ENCODE data around the gene TAC3. TPM values are rescaled to one million over a fixed set of nuclear protein-coding genes. Genes with fewer than 3 reads are reported as not detected.
A peak's percentile ranks its signal among the peaks of the same experiment; 100 is the strongest.
"Not testable (repeated sequence)": the region's sequence is repeated elsewhere in the genome, so short reads cannot be mapped to it uniquely, and the experiment has no call there.

The TAC3 gene
- total RNA-seq, 6 experiments from 2014 or later: not detected

GRCh38 chr12:56987011-56987410, 29.3 kb downstream of the TAC3 start:
- no peaks in the 10 kb centered on the region for H3K27me3 ChIP-seq
- no peak for ATAC-seq
- no peak for DNase-seq
- intact Hi-C loops (cut with DNase I): loop anchor here (5.0 to 10.0 kb wide), 2 partner anchors 222 to 225 kb away; partner anchors contain the start of gene HSD17B6 (in 2 of the 2)
- no peak overlapping the region for H3K4me3 ChIP-seq
- H3K9me3 ChIP-seq: no peaks in the 10 kb centered on the region
- H3K27ac ChIP-seq: no peak overlapping the region
- H3K36me3 ChIP-seq: no peaks in the 10 kb centered on the region
- TF ChIP-seq, protein P1, sequence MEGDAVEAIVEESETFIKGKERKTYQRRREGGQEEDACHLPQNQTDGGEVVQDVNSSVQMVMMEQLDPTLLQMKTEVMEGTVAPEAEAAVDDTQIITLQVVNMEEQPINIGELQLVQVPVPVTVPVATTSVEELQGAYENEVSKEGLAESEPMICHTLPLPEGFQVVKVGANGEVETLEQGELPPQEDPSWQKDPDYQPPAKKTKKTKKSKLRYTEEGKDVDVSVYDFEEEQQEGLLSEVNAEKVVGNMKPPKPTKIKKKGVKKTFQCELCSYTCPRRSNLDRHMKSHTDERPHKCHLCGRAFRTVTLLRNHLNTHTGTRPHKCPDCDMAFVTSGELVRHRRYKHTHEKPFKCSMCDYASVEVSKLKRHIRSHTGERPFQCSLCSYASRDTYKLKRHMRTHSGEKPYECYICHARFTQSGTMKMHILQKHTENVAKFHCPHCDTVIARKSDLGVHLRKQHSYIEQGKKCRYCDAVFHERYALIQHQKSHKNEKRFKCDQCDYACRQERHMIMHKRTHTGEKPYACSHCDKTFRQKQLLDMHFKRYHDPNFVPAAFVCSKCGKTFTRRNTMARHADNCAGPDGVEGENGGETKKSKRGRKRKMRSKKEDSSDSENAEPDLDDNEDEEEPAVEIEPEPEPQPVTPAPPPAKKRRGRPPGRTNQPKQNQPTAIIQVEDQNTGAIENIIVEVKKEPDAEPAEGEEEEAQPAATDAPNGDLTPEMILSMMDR (IDR thresholded peaks at IDR 0.05): no peak
- TF ChIP-seq POLR2A (IDR thresholded peaks at IDR 0.05): no peak
- peaks cover 0 to 35% (median 10%) of the 10 kb centered on the region in 4 donors for H3K4me1 ChIP-seq

DNA sequence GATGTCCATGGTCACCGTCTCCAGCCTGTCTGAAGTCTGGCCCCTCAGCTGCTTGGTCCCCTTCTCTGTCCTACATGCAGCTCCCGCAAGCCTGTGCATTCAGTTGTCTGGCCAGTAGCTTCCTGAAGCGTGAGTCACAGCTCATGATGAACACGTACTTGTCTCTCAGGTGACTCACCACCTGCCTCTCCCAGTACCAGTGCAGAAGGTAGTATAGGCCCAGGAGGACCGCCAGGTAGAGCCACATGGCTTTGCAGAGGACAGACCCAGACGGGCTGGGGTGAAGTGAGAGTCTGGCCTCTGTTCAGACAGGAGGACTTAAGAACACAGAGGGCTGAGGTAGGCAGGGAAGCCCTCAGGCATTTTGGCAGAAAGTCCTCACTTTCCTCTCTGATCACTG, 30.6 kb downstream of the TAC3 start:
- intact Hi-C loops (cut with DNase I): loop anchor here (5.0 to 10.0 kb wide), 2 partner anchors 221 to 223 kb away; partner anchors contain the start of gene HSD17B6 (in 2 of the 2)
- peak in 2 of 4 donors; percentile 16 to 71 for ATAC-seq
- H3K36me3 ChIP-seq, DNase-seq, H3K27ac ChIP-seq, H3K9me3 ChIP-seq, H3K27me3 ChIP-seq, H3K4me3 ChIP-seq: not testable (repeated sequence)
- WGBS (ENCODE audit: insufficient coverage, low coverage, low lambda C conversion rate, missing lambda C conversion rate): 78% methylated on average over 4 of the region's 6 CpGs
- H3K4me1 ChIP-seq: peaks cover 0 to 22% (median 2%) of the 10 kb centered on the region in 4 donors

- WGBS (ENCODE audit: insufficient coverage, low coverage, low lambda C conversion rate, missing lambda C conversion rate): 70% methylated on average over 2 of the region's 4 CpGs
- Histone ChIP-seq H3K27me3 (no peaks in the 10 kb centered on the region), H3K36me3 (no peaks in the 10 kb centered on the region), H3K4me3 (no peak overlapping the region), H3K9me3 (no peaks in the 10 kb centered on the region), H3K27ac (no peak overlapping the region), H3K4me1 (peaks cover 0 to 24% (median 4%) of the 10 kb centered on the region in 4 donors)
- DNase-seq (no peak), ATAC-seq (no peak)
- intact Hi-C loops (cut with DNase I): loop anchor here in 1 of 2 donors (10.0 kb wide), 1 partner anchor 219 kb away; the partner anchor contains the start of gene HSD17B6
- no peak for TF ChIP-seq POLR2A (IDR thresholded peaks at IDR 0.05)
- TF ChIP-seq, protein P1 (IDR thresholded peaks at IDR 0.05): no peak
Observed at GRCh38 chr12:56983386-56983785, 32.9 kb downstream of the TAC3 start.

- not testable (repeated sequence) for H3K36me3 ChIP-seq, DNase-seq, H3K27me3 ChIP-seq, ATAC-seq, H3K4me3 ChIP-seq, H3K9me3 ChIP-seq, H3K27ac ChIP-seq
- intact Hi-C loops (cut with DNase I): loop anchor here in 1 of 2 donors (10.0 kb wide), 1 partner anchor 218 kb away; the partner anchor contains the start of gene HSD17B6
- no CpG with 5 or more reads among the region's 3 CpGs for WGBS (ENCODE audit: insufficient coverage, low coverage, low lambda C conversion rate, missing lambda C conversion rate)
- peaks cover 0 to 24% (median 6%) of the 10 kb centered on the region in 4 donors for H3K4me1 ChIP-seq
Observed at GRCh38 chr12:56982578-56983236, 33.6 kb downstream of the TAC3 start.

- ATAC-seq: no peak
Observed at GRCh38 chr12:56980941-56981530, 35.3 kb downstream of the TAC3 start.

More at GRCh38 chr12:56980941-56981530, 35.3 kb downstream of the TAC3 start:
- no peaks in the 10 kb centered on the region for H3K9me3 ChIP-seq
- no peak overlapping the region for H3K27ac ChIP-seq
- no peak for DNase-seq
- intact Hi-C loops (cut with DNase I): loop anchor here in 1 of 2 donors (10.0 kb wide), 1 partner anchor 216 kb away; the partner anchor contains the start of gene HSD17B6
- 94% methylated on average over 3 of the region's 4 CpGs for WGBS (ENCODE audit: insufficient coverage, low coverage, low lambda C conversion rate, missing lambda C conversion rate)
- no peaks in the 10 kb centered on the region for H3K36me3 ChIP-seq
- peaks cover 0 to 14% (median 6%) of the 10 kb centered on the region in 4 donors for H3K4me1 ChIP-seq
- H3K4me3 ChIP-seq: no peak overlapping the region
- TF ChIP-seq, protein P1 (IDR thresholded peaks at IDR 0.05): no peak
- no peak for TF ChIP-seq POLR2A (IDR thresholded peaks at IDR 0.05)
- H3K27me3 ChIP-seq: no peaks in the 10 kb centered on the region

All from right lobe of liver (tissue), 6 donors.